ENCODE results near the gene USH2A. TPM values are rescaled to one million over a fixed set of nuclear protein-coding genes. Genes with fewer than 3 reads are reported as not detected.

The USH2A gene
- total RNA-seq, 1 donor from 2014 or later: not detected

- H3K4me1 Mint-ChIP-seq (ENCODE audit: unreplicated experiment): no peaks in the 10 kb centered on the region
- no peak for DNase-seq (ENCODE audit: extremely low spot score, unreplicated experiment)
- H3K36me3 Mint-ChIP-seq (ENCODE audit: unreplicated experiment): no peaks in the 10 kb centered on the region
- H3K27ac Mint-ChIP-seq (ENCODE audit: unreplicated experiment): no peak overlapping the region
- peaks cover 25% of the 10 kb centered on the region for H3K27me3 Mint-ChIP-seq (ENCODE audit: unreplicated experiment)
- TF ChIP-seq, protein P1, sequence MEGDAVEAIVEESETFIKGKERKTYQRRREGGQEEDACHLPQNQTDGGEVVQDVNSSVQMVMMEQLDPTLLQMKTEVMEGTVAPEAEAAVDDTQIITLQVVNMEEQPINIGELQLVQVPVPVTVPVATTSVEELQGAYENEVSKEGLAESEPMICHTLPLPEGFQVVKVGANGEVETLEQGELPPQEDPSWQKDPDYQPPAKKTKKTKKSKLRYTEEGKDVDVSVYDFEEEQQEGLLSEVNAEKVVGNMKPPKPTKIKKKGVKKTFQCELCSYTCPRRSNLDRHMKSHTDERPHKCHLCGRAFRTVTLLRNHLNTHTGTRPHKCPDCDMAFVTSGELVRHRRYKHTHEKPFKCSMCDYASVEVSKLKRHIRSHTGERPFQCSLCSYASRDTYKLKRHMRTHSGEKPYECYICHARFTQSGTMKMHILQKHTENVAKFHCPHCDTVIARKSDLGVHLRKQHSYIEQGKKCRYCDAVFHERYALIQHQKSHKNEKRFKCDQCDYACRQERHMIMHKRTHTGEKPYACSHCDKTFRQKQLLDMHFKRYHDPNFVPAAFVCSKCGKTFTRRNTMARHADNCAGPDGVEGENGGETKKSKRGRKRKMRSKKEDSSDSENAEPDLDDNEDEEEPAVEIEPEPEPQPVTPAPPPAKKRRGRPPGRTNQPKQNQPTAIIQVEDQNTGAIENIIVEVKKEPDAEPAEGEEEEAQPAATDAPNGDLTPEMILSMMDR (IDR thresholded peaks at IDR 0.05): no peak
- no peaks in the 10 kb centered on the region for H3K9me3 Mint-ChIP-seq (ENCODE audit: unreplicated experiment)
- H3K4me3 Mint-ChIP-seq (ENCODE audit: unreplicated experiment): no peak overlapping the region
These were observed 299.0 kb downstream of the USH2A start for GRCh38 chr1:216124192-216124781.

GRCh38 chr1:216123446-216124191 is 299.6 kb downstream of the USH2A start:
- DNase-seq (ENCODE audit: extremely low spot score, unreplicated experiment): no peak
- no peaks in the 10 kb centered on the region for H3K36me3 Mint-ChIP-seq (ENCODE audit: unreplicated experiment)
- no peak overlapping the region for H3K27ac Mint-ChIP-seq (ENCODE audit: unreplicated experiment)
- H3K9me3 Mint-ChIP-seq (ENCODE audit: unreplicated experiment): no peaks in the 10 kb centered on the region
- H3K27me3 Mint-ChIP-seq (ENCODE audit: unreplicated experiment): peaks cover 27% of the 10 kb centered on the region
- TF ChIP-seq, protein P1 (IDR thresholded peaks at IDR 0.05): no peak
- H3K4me1 Mint-ChIP-seq (ENCODE audit: unreplicated experiment): no peaks in the 10 kb centered on the region
- no peak overlapping the region for H3K4me3 Mint-ChIP-seq (ENCODE audit: unreplicated experiment)

DNA sequence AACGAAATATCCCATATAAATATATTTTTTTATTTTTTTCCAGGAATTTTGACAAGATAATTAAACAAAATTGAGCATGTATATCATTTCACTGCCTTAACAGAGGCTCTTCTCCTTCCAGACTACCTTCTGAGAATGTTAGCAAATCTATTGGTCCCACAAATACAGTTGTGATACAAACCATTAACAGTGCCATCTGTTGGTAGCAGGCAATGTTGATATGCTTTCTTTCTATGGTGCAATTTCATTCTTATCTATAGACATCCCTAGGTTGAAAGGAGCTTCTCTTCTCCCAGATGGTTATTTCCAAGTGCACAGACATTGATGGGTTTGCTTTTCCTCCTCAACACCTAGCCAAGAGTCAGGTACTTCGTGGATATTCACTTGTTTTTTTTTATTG is 303.6 kb downstream of the USH2A start:
- TF ChIP-seq, protein P1 (IDR thresholded peaks at IDR 0.05): peak; percentile 61
- DNase-seq (ENCODE audit: extremely low spot score, unreplicated experiment): no peak
- Mint-ChIP-seq H3K4me1 (ENCODE audit: unreplicated experiment) (no peaks in the 10 kb centered on the region), H3K4me3 (ENCODE audit: unreplicated experiment) (no peak overlapping the region), H3K27me3 (ENCODE audit: unreplicated experiment) (peaks cover 27% of the 10 kb centered on the region), H3K36me3 (ENCODE audit: unreplicated experiment) (no peaks in the 10 kb centered on the region), H3K27ac (ENCODE audit: unreplicated experiment) (no peak overlapping the region), H3K9me3 (ENCODE audit: unreplicated experiment) (no peaks in the 10 kb centered on the region)

- Mint-ChIP-seq H3K36me3 (ENCODE audit: unreplicated experiment) (no peaks in the 10 kb centered on the region), H3K27ac (ENCODE audit: unreplicated experiment) (no peak overlapping the region), H3K4me3 (ENCODE audit: unreplicated experiment) (no peak overlapping the region), H3K9me3 (ENCODE audit: unreplicated experiment) (no peaks in the 10 kb centered on the region), H3K4me1 (ENCODE audit: unreplicated experiment) (no peaks in the 10 kb centered on the region), H3K27me3 (ENCODE audit: unreplicated experiment) (peaks cover 28% of the 10 kb centered on the region)
- TF ChIP-seq, protein P1 (IDR thresholded peaks at IDR 0.05): no peak
- DNase-seq (ENCODE audit: extremely low spot score, unreplicated experiment): no peak
These were observed 309.1 kb downstream of the USH2A start for GRCh38 chr1:216114180-216114579.

DNA sequence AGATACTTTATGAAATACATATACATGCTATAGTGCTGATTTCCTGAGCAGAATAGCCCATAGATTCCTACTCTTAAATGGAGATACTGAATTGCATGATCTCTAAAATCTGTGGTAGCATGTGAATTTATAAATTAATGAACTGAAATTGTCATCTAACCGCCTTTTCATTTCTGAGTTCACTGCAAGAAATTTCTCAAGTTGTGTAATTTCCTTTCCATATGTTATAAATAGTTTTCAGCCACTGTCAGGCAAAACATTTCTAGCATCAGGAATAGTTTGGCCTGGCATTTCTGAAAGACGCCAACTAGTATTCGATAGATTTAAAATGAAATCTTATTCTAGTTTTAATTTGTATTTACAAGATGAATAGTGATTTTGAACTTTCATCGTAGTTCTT is 310.1 kb downstream of the USH2A start:
- no peaks in the 10 kb centered on the region for H3K36me3 Mint-ChIP-seq (ENCODE audit: unreplicated experiment)

More for the DNA sequence above, 310.1 kb downstream of the USH2A start:
- no peak overlapping the region for H3K27ac Mint-ChIP-seq (ENCODE audit: unreplicated experiment)
- H3K4me1 Mint-ChIP-seq (ENCODE audit: unreplicated experiment): no peaks in the 10 kb centered on the region
- no peaks in the 10 kb centered on the region for H3K9me3 Mint-ChIP-seq (ENCODE audit: unreplicated experiment)
- DNase-seq (ENCODE audit: extremely low spot score, unreplicated experiment): no peak
- H3K27me3 Mint-ChIP-seq (ENCODE audit: unreplicated experiment): peaks cover 24% of the 10 kb centered on the region
- TF ChIP-seq, protein P1 (IDR thresholded peaks at IDR 0.05): no peak
- H3K4me3 Mint-ChIP-seq (ENCODE audit: unreplicated experiment): no peak overlapping the region
